Measurements from ENCODE around the gene CPED1.

- TF ChIP-seq, protein P1, sequence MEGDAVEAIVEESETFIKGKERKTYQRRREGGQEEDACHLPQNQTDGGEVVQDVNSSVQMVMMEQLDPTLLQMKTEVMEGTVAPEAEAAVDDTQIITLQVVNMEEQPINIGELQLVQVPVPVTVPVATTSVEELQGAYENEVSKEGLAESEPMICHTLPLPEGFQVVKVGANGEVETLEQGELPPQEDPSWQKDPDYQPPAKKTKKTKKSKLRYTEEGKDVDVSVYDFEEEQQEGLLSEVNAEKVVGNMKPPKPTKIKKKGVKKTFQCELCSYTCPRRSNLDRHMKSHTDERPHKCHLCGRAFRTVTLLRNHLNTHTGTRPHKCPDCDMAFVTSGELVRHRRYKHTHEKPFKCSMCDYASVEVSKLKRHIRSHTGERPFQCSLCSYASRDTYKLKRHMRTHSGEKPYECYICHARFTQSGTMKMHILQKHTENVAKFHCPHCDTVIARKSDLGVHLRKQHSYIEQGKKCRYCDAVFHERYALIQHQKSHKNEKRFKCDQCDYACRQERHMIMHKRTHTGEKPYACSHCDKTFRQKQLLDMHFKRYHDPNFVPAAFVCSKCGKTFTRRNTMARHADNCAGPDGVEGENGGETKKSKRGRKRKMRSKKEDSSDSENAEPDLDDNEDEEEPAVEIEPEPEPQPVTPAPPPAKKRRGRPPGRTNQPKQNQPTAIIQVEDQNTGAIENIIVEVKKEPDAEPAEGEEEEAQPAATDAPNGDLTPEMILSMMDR (conservative IDR thresholded peaks at IDR 0.05; ENCODE audit: low read depth, low read length) = no peak
- no peak for TF ChIP-seq EZH2 (IDR thresholded peaks at IDR 0.05; ENCODE audit: low read length, unreplicated experiment)
These were observed 214.3 kb downstream of the CPED1 start for GRCh38 chr7:121202834-121203233.

Data from PC-3 (cell line).